ENCODE data around the gene FADS3. TPM values are rescaled to one million over a fixed set of nuclear protein-coding genes. Genes with fewer than 3 reads are reported as not detected.

FADS3 gene, protein sequence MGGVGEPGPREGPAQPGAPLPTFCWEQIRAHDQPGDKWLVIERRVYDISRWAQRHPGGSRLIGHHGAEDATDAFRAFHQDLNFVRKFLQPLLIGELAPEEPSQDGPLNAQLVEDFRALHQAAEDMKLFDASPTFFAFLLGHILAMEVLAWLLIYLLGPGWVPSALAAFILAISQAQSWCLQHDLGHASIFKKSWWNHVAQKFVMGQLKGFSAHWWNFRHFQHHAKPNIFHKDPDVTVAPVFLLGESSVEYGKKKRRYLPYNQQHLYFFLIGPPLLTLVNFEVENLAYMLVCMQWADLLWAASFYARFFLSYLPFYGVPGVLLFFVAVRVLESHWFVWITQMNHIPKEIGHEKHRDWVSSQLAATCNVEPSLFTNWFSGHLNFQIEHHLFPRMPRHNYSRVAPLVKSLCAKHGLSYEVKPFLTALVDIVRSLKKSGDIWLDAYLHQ
- total RNA-seq: 92.8 and 113 TPM in 2 replicates

DNA sequence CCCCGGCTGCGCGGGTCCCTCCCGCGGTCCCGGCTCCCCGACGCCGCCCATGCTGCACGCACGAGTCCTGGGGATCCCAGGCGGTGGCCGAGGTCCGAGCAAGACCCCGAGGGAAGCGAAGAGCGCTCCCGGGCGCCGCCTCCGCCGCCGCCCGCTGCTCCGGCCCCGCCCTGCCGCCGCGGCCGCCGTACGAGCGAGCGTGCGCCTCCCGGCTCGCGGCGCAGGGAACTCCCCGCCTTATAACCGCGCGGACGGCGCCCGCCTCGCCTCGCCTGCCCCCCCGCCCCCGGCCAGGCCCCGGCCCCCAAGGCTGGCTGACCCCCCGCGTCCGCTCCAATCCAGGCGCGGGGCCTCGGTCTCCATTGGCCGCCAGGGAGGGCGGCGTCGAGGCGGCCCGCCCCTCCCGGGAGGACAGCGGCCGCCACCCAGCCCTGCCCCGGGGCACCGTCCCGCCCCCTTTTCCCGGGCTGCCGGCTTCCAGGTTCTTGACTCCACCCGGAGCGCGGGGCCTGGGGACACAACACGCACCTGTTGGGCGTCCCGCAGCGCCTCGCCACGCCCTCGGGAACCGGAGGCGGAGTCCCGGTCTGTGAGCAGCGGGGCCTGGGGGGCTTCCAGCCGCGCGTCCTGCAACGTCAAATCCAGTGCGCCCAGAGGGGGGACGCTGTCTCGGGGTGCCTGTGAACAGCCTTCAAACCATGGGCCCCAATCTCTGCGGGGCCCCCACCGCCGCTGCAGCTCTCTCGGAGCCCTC lies at the start of gene FADS3:
Gene FADS3, minus strand, starts transcription at position 215 of the 754 bp plus-strand sequence. Its CDS starts 164 bp downstream, at position 51.

DNA sequence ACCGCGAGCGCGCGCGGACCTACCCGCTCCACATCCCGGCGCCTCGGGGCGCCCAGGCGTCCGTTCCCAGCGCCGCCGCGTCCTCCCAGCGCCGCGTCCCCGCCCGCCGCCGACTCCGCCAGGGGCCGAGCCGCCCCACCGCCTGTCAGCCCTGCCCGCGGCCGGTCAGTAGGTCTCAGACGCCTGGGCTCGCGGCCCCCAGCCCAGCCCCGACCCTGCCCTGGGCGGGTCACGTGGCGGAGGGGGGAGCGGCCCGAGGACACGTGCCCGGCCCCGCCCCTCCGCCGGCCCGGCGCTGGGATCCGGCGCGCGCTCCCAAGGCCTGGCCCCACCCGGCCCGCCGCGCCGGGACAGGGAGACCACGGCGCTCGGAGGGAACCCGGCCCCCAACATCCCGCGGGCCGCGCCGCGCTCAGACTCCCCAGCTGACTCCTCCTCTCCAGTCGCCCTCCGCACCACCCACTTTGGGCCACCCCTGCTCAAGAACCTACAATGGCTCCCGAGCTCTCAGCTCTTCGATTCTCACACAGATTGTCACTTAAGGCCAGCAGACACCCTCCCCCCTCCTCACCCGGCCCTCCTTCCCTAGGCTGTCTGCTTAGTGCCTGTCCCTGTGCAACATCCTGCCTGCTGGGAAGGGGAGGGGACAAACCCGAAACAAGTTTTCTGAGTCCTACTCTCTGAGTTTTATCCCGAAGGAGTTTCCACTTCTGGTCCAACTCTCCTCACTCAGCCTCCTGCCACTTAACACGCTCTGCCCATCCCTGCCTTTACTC lies 26.2 kb upstream of the FADS3 start, which contains the start of gene RAB3IL1:
Gene RAB3IL1, minus strand, starts transcription at position 233 of the 776 bp plus-strand sequence. Its CDS starts 199 bp downstream, at position 34.

DNA sequence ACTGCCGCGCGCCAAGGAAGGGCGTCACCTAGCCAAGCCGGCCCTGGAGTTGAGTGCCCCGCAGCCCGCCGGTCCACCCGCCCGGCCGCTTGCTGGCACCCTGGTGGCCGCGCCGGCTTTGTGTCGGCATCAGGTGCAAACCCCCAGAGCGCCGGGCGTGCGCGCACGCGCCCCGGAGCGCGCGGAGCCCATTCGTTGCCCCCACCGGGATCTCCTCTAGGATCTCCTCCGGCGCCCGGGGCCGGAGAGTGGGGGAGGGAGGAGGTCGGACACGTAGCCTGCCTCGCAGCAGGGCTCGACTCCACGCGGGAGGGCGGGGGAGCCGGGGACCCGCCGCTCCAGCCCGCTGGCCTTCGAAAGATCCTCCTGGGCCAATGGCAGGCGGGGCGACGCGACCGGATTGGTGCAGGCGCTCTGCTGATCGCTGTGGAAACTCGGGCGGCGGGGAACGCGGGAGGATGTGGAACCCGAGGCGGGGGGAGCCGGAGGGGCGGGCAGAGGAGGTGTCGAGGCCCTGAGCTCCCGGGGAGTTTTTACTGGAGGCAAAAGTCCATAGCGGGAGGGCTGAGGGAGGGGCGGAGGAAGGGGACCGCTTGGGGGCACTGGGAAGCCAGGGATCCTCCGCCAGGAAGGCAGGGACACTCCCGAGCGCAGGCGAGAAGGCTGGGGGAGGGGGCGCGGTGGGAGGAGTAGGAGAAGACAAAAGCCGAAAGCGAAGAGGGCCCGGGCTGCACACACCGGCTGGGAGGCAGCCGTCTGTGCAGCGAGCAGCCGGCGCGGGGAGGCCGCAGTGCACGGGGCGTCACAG lies 63.6 kb downstream of the FADS3 start, which contains the start of gene FADS2:
Gene FADS2, plus strand, starts transcription at position 730 of the 808 bp plus-strand sequence. CDS start 91 bp downstream, outside the sequence.

Other genes with a start within 250 kb of the FADS3 start
- gene DAGLA, start 211.2 kb downstream of the FADS3 start, total RNA-seq: 2.3 and 2.7 TPM in 2 replicates
- 1.3 and 2.0 TPM in 2 replicates for gene MYRF, start 138.9 kb downstream of the FADS3 start, total RNA-seq
- 54.6 and 67.9 TPM in 2 replicates for gene TMEM258, start 98.9 kb downstream of the FADS3 start, total RNA-seq
- 11.0 and 79.0 TPM in 2 replicates for gene FEN1, start 98.6 kb downstream of the FADS3 start, total RNA-seq
- gene FADS1, start 74.5 kb downstream of the FADS3 start, total RNA-seq: 35.1 and 48.2 TPM in 2 replicates
- gene FADS2, start 63.2 kb downstream of the FADS3 start, total RNA-seq: 57.5 and 125 TPM in 2 replicates
- gene RAB3IL1, start 26.0 kb upstream of the FADS3 start, total RNA-seq: 1.9 and 6.5 TPM in 2 replicates
- gene BEST1, start 58.8 kb upstream of the FADS3 start, total RNA-seq: 0.96 and 9.9 TPM in 2 replicates
- gene FTH1, start 76.1 kb upstream of the FADS3 start, total RNA-seq: 505 and 1,736 TPM in 2 replicates
- 12.4 and 38.0 TPM in 2 replicates for gene INCENP, start 232.5 kb upstream of the FADS3 start, total RNA-seq